Adrenal gland (tissue), 5 donors: ENCODE measurements around the gene CREB3L4.

Source experiments
- CTCF ChIP-seq, 6 experiments: fragments of 450-650 bp in 4 of 6; fragments of 200-600 bp in 2 of 6; sonication (generic) in 1 of 6; IDR thresholded peaks; 1 replicate in 5 of 6; 2 replicates in 1 of 6; pipeline versions ENCODE4 v1.5.1 to v1.8.0; 2016 to 2021; ENCODE audit warnings: antibody characterized with exemption in 6 of 6, mild to moderate bottlenecking in 2 of 6, moderate library complexity in 1 of 6
- POLR2A ChIP-seq, 2 donors: fragments of 450-650 bp; IDR thresholded peaks; one replicate each; pipeline ENCODE4 v1.6.1; 2017; ENCODE audit warnings: antibody characterized with exemption in 2 of 2, mild to moderate bottlenecking in 2 of 2, moderate library complexity in 1 of 2
- donor health status: DM: no; HTN: no; CAD: no.

GRCh38 chr1:153951801-153952200 is 15.9 kb upstream of the CREB3L4 start:
- TF ChIP-seq CTCF (IDR thresholded peaks at IDR 0.05) (no peak), POLR2A (IDR thresholded peaks at IDR 0.05) (no peak)
